ENCODE results near the gene MYO5B.

The MYO5B gene

GRCh38 chr18:49849331-49850217 lies 345.4 kb downstream of the MYO5B start:
- Histone ChIP-seq H3K4me3 (ENCODE audit: low read depth, low read length) (no peak overlapping the region), H3K9me3 (ENCODE audit: control insufficient read depth, insufficient read depth, low read length) (no peaks in the 10 kb centered on the region), H3K36me3 (ENCODE audit: control insufficient read depth, insufficient read depth, low read length) (no peaks in the 10 kb centered on the region), H3K27me3 (ENCODE audit: control insufficient read depth, insufficient read depth, low read length) (no peaks in the 10 kb centered on the region), H3K9ac (ENCODE audit: low read depth, low read length) (no peak overlapping the region), H3K4me1 (ENCODE audit: control insufficient read depth, insufficient read depth, low read length) (peaks cover 10% of the 10 kb centered on the region)

DNA sequence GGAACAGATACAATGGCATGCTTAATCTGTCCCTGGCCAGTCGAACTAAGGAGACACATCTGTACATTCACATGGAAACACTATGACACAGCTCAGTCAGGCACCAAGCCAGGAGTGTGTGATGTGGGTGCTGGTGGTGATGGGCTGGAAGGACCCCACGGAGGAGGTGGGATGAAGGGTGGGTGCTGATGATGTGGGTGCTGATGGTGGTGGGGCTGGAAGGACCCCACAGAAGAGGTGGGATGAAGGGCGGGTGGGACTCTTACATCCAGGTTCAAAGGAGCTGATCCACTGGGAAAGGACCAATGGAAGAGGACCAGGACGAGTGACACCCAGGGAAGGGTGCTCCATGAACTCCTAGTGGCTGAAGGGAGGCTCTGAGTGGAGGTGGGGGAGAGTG lies 346.8 kb downstream of the MYO5B start:
- Histone ChIP-seq H3K9ac (ENCODE audit: low read depth, low read length) (no peak overlapping the region), H3K36me3 (ENCODE audit: control insufficient read depth, insufficient read depth, low read length) (no peaks in the 10 kb centered on the region), H3K9me3 (ENCODE audit: control insufficient read depth, insufficient read depth, low read length) (no peaks in the 10 kb centered on the region), H3K4me1 (ENCODE audit: control insufficient read depth, insufficient read depth, low read length) (peaks cover 10% of the 10 kb centered on the region), H3K27me3 (ENCODE audit: control insufficient read depth, insufficient read depth, low read length) (no peaks in the 10 kb centered on the region), H3K4me3 (ENCODE audit: low read depth, low read length) (no peak overlapping the region)

DNA sequence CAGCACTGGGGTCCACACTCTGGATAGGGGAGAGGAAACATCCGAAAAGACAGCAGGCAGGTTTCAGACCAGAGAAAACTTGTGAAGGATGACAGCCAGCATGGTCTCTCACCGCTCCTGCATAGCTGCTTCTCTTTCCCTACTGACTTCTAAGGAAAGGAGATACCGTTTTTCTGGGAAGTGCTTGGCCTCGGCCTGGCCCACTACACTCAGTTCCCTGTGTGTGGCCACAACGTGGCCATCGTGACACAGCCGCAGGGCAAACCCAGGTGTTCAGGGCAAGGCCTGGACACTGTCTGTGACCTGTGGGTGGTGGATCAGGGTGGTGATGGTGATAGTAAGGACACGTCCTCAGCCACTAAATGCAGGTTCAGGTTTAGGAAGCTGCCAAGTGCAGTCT lies 347.4 kb downstream of the MYO5B start:
- Histone ChIP-seq H3K4me3 (ENCODE audit: low read depth, low read length) (no peak overlapping the region), H3K27me3 (ENCODE audit: control insufficient read depth, insufficient read depth, low read length) (no peaks in the 10 kb centered on the region), H3K4me1 (ENCODE audit: control insufficient read depth, insufficient read depth, low read length) (peaks cover 10% of the 10 kb centered on the region), H3K36me3 (ENCODE audit: control insufficient read depth, insufficient read depth, low read length) (no peaks in the 10 kb centered on the region), H3K9me3 (ENCODE audit: control insufficient read depth, insufficient read depth, low read length) (no peaks in the 10 kb centered on the region), H3K9ac (ENCODE audit: low read depth, low read length) (no peak overlapping the region)

- Histone ChIP-seq H3K4me1 (ENCODE audit: control insufficient read depth, insufficient read depth, low read length) (peaks cover 10% of the 10 kb centered on the region), H3K36me3 (ENCODE audit: control insufficient read depth, insufficient read depth, low read length) (no peaks in the 10 kb centered on the region), H3K9me3 (ENCODE audit: control insufficient read depth, insufficient read depth, low read length) (no peaks in the 10 kb centered on the region), H3K9ac (ENCODE audit: low read depth, low read length) (no peak overlapping the region), H3K27me3 (ENCODE audit: control insufficient read depth, insufficient read depth, low read length) (no peaks in the 10 kb centered on the region), H3K4me3 (ENCODE audit: low read depth, low read length) (no peak overlapping the region)
Observed at GRCh38 chr18:49846718-49847470, 348.1 kb downstream of the MYO5B start.

DNA sequence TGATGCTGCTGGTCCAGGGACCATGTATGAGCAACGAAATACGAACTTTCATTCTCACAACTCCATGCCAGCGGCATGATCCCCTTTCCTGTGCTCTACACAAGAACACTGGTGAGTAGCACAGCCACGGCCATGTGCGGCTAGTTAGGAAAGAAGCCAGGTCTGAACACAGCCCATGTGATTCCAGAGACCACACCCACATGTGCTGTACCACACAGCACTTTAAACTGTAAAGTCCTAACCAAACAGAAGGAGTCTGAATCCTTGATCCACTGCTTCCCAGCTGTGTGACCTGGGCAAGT lies 348.6 kb downstream of the MYO5B start:
- Histone ChIP-seq H3K9ac (ENCODE audit: low read depth, low read length) (no peak overlapping the region), H3K9me3 (ENCODE audit: control insufficient read depth, insufficient read depth, low read length) (no peaks in the 10 kb centered on the region), H3K36me3 (ENCODE audit: control insufficient read depth, insufficient read depth, low read length) (no peaks in the 10 kb centered on the region), H3K27me3 (ENCODE audit: control insufficient read depth, insufficient read depth, low read length) (no peaks in the 10 kb centered on the region), H3K4me1 (ENCODE audit: control insufficient read depth, insufficient read depth, low read length) (peaks cover 10% of the 10 kb centered on the region), H3K4me3 (ENCODE audit: low read depth, low read length) (no peak overlapping the region)

DNA sequence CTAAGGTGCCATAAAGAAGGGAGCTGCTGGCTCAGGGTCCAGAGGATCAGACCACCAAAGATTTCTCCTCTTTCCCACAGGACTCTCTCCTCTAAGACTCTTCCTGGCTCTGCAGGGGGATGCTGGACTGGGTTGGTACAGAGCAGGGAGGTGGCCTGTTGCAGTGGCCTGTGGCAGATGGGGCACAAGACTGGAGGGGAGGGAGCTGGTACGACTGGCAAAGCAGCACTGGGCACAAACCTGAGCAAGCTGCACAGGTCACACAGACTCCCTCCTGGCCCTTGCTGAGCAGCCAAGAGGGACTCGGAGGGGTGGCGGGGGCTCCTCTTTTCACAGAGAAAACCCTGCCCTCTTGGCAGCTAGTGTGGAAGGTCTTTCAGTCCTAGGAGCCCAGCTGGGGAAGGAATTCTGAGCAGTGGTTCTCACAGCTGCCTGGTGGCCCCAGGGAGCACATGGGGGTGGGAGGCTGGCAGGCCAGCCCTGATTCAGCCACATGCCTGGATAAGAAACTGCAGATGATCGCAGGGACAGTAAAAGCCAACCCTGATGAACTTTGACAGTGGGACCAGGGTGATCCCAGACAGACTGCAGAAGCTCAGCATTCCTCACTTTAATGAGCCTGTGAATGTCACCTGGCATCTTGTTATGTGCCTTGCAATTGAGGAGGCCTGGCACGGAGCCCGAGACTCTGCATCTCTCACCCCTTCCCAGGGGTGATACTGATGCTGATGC lies 349.2 kb downstream of the MYO5B start:
- H3K27me3 ChIP-seq (ENCODE audit: control insufficient read depth, insufficient read depth, low read length) = no peaks in the 10 kb centered on the region
- H3K4me1 ChIP-seq (ENCODE audit: control insufficient read depth, insufficient read depth, low read length) = peaks cover 10% of the 10 kb centered on the region
- H3K36me3 ChIP-seq (ENCODE audit: control insufficient read depth, insufficient read depth, low read length) = no peaks in the 10 kb centered on the region
- H3K9me3 ChIP-seq (ENCODE audit: control insufficient read depth, insufficient read depth, low read length) = no peaks in the 10 kb centered on the region
- no peak overlapping the region for H3K4me3 ChIP-seq (ENCODE audit: low read depth, low read length)
- H3K9ac ChIP-seq (ENCODE audit: low read depth, low read length) = peak overlapping the region; percentile 24

- no peak overlapping the region for H3K4me3 ChIP-seq (ENCODE audit: low read depth, low read length)
- peaks cover 10% of the 10 kb centered on the region for H3K4me1 ChIP-seq (ENCODE audit: control insufficient read depth, insufficient read depth, low read length)
- no peak overlapping the region for H3K9ac ChIP-seq (ENCODE audit: low read depth, low read length)
- H3K9me3 ChIP-seq (ENCODE audit: control insufficient read depth, insufficient read depth, low read length) = no peaks in the 10 kb centered on the region
- no peaks in the 10 kb centered on the region for H3K36me3 ChIP-seq (ENCODE audit: control insufficient read depth, insufficient read depth, low read length)
- H3K27me3 ChIP-seq (ENCODE audit: control insufficient read depth, insufficient read depth, low read length) = no peaks in the 10 kb centered on the region
Observed at GRCh38 chr18:49844903-49845302, 350.0 kb downstream of the MYO5B start.

DNA sequence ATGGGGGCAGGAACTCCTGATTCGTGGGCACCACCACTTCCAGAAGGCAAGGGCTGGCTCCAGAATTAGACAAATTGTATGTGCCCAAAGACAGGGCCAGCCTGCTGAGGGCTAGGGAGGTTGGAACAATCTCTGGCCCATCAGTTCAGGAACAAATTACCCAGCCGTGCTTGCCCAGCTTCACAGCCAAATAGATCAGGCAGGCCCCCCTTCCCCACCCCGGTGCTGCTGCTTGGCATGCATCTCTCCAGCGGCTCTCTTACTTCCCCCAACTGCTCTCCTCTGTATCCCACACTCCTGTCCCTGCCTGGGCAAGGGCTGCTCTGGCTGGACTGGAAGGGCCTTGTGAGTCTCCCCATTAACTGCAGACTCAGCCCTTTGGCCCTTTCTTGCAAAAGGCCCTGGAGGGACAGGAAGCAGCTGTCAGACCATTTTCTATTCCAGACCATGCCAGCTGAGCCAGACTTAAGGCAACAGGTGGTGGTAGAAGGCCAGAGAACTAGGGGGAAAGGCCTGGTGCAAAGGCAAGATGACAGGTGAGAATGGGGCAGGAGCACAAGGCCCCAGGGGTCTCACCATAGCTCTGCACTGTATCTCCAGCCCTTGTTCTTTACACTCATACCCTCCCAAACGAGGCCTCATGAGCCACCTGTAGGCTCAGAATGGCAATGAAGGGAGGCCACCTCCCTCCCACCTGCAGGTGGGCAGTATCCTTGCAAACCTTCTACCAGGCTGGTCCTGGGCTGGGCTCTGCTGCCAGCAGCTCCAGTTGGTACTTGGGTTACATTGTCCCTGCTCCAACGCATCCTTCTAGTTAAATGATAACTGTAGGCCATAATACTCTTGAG lies 350.9 kb downstream of the MYO5B start:
- Histone ChIP-seq H3K9me3 (ENCODE audit: control insufficient read depth, insufficient read depth, low read length) (no peaks in the 10 kb centered on the region), H3K4me3 (ENCODE audit: low read depth, low read length) (no peak overlapping the region), H3K27me3 (ENCODE audit: control insufficient read depth, insufficient read depth, low read length) (no peaks in the 10 kb centered on the region), H3K36me3 (ENCODE audit: control insufficient read depth, insufficient read depth, low read length) (no peaks in the 10 kb centered on the region), H3K9ac (ENCODE audit: low read depth, low read length) (no peak overlapping the region), H3K4me1 (ENCODE audit: control insufficient read depth, insufficient read depth, low read length) (peaks cover 6% of the 10 kb centered on the region)

- H3K27me3 ChIP-seq (ENCODE audit: control insufficient read depth, insufficient read depth, low read length) = no peaks in the 10 kb centered on the region
- H3K4me1 ChIP-seq (ENCODE audit: control insufficient read depth, insufficient read depth, low read length) = peaks cover 6% of the 10 kb centered on the region
- H3K4me3 ChIP-seq (ENCODE audit: low read depth, low read length) = no peak overlapping the region
- no peak overlapping the region for H3K9ac ChIP-seq (ENCODE audit: low read depth, low read length)
- H3K36me3 ChIP-seq (ENCODE audit: control insufficient read depth, insufficient read depth, low read length) = no peaks in the 10 kb centered on the region
- H3K9me3 ChIP-seq (ENCODE audit: control insufficient read depth, insufficient read depth, low read length) = no peaks in the 10 kb centered on the region
Observed at GRCh38 chr18:49843131-49843530, 351.8 kb downstream of the MYO5B start.

- no peak overlapping the region for H3K9ac ChIP-seq (ENCODE audit: low read depth, low read length)
- H3K9me3 ChIP-seq (ENCODE audit: control insufficient read depth, insufficient read depth, low read length) = no peaks in the 10 kb centered on the region
- peaks cover 6% of the 10 kb centered on the region for H3K4me1 ChIP-seq (ENCODE audit: control insufficient read depth, insufficient read depth, low read length)
- no peaks in the 10 kb centered on the region for H3K27me3 ChIP-seq (ENCODE audit: control insufficient read depth, insufficient read depth, low read length)
- no peaks in the 10 kb centered on the region for H3K36me3 ChIP-seq (ENCODE audit: control insufficient read depth, insufficient read depth, low read length)
- no peak overlapping the region for H3K4me3 ChIP-seq (ENCODE audit: low read depth, low read length)
Observed at GRCh38 chr18:49842656-49843055, 352.3 kb downstream of the MYO5B start.

Data from iPS-15b (cell line).